Measurements from ENCODE around the gene CDK5RAP3. TPM values are rescaled to one million over a fixed set of nuclear protein-coding genes. Genes with fewer than 3 reads are reported as not detected.

CDK5RAP3 gene, protein sequence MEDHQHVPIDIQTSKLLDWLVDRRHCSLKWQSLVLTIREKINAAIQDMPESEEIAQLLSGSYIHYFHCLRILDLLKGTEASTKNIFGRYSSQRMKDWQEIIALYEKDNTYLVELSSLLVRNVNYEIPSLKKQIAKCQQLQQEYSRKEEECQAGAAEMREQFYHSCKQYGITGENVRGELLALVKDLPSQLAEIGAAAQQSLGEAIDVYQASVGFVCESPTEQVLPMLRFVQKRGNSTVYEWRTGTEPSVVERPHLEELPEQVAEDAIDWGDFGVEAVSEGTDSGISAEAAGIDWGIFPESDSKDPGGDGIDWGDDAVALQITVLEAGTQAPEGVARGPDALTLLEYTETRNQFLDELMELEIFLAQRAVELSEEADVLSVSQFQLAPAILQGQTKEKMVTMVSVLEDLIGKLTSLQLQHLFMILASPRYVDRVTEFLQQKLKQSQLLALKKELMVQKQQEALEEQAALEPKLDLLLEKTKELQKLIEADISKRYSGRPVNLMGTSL
- total RNA-seq, result 285 and 301 TPM in 2 replicates
- long read RNA-seq, transcript CDK5RAP3-201 (14 exons, 1,866 nt), result major isoform, 240 of 344 reads
- long read RNA-seq, transcript CDK5RAP3-231 (12 exons, 2,759 nt), result minor isoform, 35 of 344 reads
- long read RNA-seq, partial matches to known transcripts, result 20 of 344 reads
- long read RNA-seq, other reads (novel, unspliced or antisense), result 46 of 344 reads

DNA sequence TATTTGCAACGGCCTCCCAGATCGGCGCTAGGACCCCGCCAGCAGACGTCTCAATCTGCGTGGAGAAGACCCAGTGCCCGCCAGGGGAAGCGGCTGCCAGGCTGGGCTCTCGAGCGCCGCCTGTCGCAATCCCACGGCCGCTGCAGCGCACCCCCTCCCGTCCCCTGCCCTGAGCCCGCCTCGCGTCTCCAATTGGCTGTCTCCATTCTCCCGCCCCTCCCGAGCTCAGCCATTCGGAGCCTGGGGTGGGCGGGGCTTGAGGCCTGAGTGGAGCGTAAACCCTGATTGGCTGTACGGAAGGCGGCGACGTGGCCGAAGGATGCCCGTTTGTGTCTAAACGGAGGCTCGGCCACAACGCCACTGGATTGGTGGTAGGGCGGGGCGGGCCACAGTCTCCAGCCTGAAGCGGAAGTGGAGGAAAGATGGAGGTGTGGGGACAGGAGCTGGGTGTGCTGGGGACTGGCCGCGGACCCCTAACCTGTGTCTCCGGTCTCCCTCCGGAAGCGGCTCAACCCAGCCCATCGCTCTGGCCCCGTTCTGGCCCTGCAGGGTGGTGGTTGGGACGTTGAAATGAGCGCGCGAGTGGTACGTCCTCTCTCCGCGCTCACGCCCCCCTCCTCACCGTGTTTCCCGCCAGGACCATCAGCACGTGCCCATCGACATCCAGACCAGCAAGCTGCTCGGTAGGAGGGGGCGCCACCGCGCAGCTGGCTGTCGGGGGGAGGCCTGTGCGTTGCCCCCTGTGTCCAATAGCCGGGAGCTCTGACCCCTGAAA lies at the start of gene CDK5RAP3:
Gene CDK5RAP3, plus strand, starts transcription at position 389 of the 775 bp plus-strand sequence. Its CDS starts 34 bp downstream, at position 423.
- Mint-ChIP-seq H3K9me3 (no peaks in the 10 kb centered on the region), H3K36me3 (ENCODE audit: low read depth) (peaks cover 11% of the 10 kb centered on the region), H3K27ac (ENCODE audit: unreplicated experiment) (peak within 1 kb of the TSS; percentile 95), H3K4me3 (peak within 1 kb of the TSS; percentile 94), H3K27me3 (ENCODE audit: low read depth) (no peaks in the 10 kb centered on the region), H3K4me1 (peaks cover 40% of the 10 kb centered on the region)
- peak; percentile 99 for DNase-seq (ENCODE audit: low read depth, low spot score)
- TF ChIP-seq, protein P1, sequence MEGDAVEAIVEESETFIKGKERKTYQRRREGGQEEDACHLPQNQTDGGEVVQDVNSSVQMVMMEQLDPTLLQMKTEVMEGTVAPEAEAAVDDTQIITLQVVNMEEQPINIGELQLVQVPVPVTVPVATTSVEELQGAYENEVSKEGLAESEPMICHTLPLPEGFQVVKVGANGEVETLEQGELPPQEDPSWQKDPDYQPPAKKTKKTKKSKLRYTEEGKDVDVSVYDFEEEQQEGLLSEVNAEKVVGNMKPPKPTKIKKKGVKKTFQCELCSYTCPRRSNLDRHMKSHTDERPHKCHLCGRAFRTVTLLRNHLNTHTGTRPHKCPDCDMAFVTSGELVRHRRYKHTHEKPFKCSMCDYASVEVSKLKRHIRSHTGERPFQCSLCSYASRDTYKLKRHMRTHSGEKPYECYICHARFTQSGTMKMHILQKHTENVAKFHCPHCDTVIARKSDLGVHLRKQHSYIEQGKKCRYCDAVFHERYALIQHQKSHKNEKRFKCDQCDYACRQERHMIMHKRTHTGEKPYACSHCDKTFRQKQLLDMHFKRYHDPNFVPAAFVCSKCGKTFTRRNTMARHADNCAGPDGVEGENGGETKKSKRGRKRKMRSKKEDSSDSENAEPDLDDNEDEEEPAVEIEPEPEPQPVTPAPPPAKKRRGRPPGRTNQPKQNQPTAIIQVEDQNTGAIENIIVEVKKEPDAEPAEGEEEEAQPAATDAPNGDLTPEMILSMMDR (conservative IDR thresholded peaks at IDR 0.05), result peak; percentile 91

DNA sequence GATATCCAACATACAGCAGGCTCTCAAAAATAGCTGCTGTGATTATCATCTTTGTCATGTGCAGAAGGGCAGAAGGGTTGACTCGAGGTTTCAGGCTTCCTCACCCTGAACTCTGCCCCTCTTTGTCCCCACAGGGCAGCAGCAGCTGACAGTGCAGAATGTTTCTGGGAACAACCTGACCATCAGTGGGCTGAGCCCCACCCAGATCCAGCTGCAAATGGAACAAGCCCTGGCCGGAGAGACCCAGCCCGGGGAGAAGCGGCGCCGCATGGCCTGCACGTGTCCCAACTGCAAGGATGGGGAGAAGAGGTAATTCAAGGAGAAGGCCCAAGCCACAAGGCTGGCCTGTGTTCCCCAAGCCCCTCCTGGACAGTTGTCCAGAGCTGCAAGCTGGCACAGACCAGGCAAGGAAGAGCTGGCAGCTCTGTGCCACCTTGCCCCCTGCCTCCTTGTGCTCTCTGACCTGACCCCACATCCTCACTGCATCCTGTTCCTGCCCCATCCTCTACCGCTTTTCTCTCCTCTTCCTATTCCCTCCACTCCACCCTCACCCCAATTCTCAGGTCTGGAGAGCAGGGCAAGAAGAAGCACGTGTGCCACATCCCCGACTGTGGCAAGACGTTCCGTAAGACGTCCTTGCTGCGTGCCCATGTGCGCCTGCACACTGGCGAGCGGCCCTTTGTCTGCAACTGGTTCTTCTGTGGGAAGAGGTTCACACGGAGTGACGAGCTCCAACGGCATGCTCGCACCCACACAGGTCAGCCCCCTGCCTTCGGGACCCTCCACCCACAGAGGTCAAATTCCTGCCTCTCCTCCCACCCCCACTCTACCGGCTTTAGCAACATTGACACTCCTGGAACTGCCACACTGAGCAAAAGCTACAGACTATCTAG lies 45.9 kb upstream of the CDK5RAP3 start:
- H3K27ac Mint-ChIP-seq (ENCODE audit: unreplicated experiment), result peak overlapping the region; percentile 93
- H3K4me1 Mint-ChIP-seq, result peaks cover 5% of the 10 kb centered on the region
- TF ChIP-seq, protein P1 (conservative IDR thresholded peaks at IDR 0.05), result no peak
- no peaks in the 10 kb centered on the region for H3K9me3 Mint-ChIP-seq
- peaks cover 12% of the 10 kb centered on the region for H3K36me3 Mint-ChIP-seq (ENCODE audit: low read depth)
- H3K27me3 Mint-ChIP-seq (ENCODE audit: low read depth), result no peaks in the 10 kb centered on the region
- H3K4me3 Mint-ChIP-seq, result no peak overlapping the region
- no peak for DNase-seq (ENCODE audit: low read depth, low spot score)

DNA sequence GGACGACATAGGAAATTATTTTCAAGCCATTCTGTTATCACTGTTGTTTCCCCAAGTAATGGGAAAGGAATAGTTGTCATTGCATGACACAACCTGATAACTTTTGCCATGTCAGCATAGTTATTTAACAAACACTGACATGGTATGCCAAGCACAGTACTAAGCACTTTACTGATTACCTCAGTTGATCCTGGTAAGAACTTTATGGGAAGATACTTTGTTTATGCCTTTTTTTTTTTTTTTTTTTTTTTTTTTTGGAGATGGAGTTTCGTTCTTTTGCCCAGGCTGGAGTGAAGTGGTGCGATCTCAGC lies 45.3 kb upstream of the CDK5RAP3 start:
- TF ChIP-seq, protein P1 (conservative IDR thresholded peaks at IDR 0.05), result no peak
- no peak overlapping the region for H3K27ac Mint-ChIP-seq (ENCODE audit: unreplicated experiment)
- DNase-seq (ENCODE audit: low read depth, low spot score), result no peak
- no peaks in the 10 kb centered on the region for H3K9me3 Mint-ChIP-seq
- H3K36me3 Mint-ChIP-seq (ENCODE audit: low read depth), result peaks cover 12% of the 10 kb centered on the region
- no peak overlapping the region for H3K4me3 Mint-ChIP-seq
- H3K4me1 Mint-ChIP-seq, result peaks cover 5% of the 10 kb centered on the region
- no peaks in the 10 kb centered on the region for H3K27me3 Mint-ChIP-seq (ENCODE audit: low read depth)

DNA sequence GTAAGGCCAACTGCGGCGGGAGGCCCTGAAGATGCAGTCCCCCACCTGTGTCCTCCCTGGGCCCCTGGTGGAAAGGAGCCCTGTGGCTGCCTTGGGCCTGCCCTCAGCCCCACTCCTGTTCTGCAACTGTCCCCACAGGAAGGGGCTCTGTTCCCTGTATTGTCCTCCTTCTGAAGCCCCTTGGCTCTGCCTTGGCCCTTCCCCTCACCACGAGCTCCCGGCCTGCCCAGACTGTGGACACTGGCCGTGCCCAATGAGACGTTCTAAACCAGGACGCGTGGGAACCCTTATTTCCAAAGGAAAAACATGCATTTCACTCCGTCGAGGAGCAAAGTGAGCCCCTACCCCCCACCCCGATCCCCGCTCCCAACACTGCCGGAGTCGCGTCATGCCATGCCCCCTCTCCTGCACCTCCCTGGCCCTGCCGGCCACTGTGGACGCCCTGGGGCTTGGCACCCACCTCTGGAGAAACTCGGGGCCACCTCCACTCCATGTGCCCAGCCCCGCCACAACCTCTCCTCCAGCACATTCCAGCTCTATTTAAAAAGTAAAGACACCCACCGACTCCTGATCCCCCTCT lies 43.0 kb upstream of the CDK5RAP3 start:
- H3K27me3 Mint-ChIP-seq (ENCODE audit: low read depth), result no peaks in the 10 kb centered on the region
- H3K9me3 Mint-ChIP-seq, result no peaks in the 10 kb centered on the region
- H3K4me1 Mint-ChIP-seq, result peaks cover 13% of the 10 kb centered on the region
- H3K36me3 Mint-ChIP-seq (ENCODE audit: low read depth), result peaks cover 11% of the 10 kb centered on the region
- DNase-seq (ENCODE audit: low read depth, low spot score), result no peak
- TF ChIP-seq, protein P1 (conservative IDR thresholded peaks at IDR 0.05), result no peak
- H3K4me3 Mint-ChIP-seq, result no peak overlapping the region
- no peak overlapping the region for H3K27ac Mint-ChIP-seq (ENCODE audit: unreplicated experiment)

All from neural crest cell (in vitro differentiated cells).